ENCODE data around the gene PGA3. TPM values are rescaled to one million over a fixed set of nuclear protein-coding genes. Genes with fewer than 3 reads are reported as not detected.
"Not testable (repeated sequence)": the region's sequence is repeated elsewhere in the genome, so short reads cannot be mapped to it uniquely, and the experiment has no call there.

PGA3 gene
- total RNA-seq, 4 donors from 2014 or later, result 4.3 to 7.9 TPM; not detected in 2

DNA sequence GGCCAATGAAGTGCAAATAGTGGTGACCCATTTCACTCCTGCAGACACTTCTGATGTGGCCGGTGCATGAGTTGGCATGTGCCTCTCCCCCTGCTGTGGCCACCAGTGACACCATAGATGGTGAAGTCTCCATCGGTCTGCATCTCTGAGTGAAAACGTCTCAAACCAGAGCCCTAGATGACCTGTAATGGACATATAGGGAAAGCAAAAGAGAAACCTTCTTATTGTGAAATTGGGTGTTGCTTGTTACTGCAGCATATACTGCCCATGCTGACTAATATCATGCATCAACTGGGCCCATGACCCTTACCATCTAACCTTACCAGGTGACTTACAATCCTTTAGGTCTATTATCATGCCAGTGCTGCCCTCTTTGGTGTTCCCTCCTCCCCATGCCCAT is 30.4 kb upstream of the PGA3 start:
- 92 to 97% methylated on average over 3 of the region's 3 CpGs for WGBS, 2 donors
- no peaks in the 10 kb centered on the region for H3K36me3 ChIP-seq
- H3K27ac ChIP-seq, result no peak overlapping the region
- no peaks in the 10 kb centered on the region for H3K27me3 ChIP-seq
- TF ChIP-seq, protein P1, sequence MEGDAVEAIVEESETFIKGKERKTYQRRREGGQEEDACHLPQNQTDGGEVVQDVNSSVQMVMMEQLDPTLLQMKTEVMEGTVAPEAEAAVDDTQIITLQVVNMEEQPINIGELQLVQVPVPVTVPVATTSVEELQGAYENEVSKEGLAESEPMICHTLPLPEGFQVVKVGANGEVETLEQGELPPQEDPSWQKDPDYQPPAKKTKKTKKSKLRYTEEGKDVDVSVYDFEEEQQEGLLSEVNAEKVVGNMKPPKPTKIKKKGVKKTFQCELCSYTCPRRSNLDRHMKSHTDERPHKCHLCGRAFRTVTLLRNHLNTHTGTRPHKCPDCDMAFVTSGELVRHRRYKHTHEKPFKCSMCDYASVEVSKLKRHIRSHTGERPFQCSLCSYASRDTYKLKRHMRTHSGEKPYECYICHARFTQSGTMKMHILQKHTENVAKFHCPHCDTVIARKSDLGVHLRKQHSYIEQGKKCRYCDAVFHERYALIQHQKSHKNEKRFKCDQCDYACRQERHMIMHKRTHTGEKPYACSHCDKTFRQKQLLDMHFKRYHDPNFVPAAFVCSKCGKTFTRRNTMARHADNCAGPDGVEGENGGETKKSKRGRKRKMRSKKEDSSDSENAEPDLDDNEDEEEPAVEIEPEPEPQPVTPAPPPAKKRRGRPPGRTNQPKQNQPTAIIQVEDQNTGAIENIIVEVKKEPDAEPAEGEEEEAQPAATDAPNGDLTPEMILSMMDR (IDR thresholded peaks at IDR 0.05), result no peak
- TF ChIP-seq POLR2A (IDR thresholded peaks at IDR 0.05), result no peak
- H3K4me3 ChIP-seq (replicated peaks in 1 of 3), result no peak overlapping the region
- H3K9me3 ChIP-seq, result no peaks in the 10 kb centered on the region
- intact Hi-C loops (cut with DNase I), result no loop called here
- no peaks in the 10 kb centered on the region for H3K4me1 ChIP-seq
- DNase-seq, result no peak

DNA sequence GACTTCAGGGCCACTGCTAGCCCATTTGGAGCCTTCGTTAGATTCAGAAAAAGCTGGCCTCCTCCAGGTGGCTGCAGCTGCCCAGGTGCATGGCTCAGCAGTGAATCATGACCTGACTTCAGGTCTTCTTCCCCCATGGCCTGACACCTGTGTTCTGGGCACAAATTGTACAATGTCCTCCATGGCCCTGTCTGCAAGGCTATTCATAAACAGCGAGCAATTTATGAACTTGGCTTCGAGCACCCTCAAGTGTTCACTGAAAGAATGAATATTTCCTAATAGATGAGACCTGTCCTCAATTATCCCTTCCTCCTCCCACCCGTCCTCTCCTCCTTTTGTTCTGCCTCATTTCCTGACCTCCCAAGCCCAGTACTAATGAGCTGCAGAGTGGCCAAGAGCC is 29.9 kb upstream of the PGA3 start:
- WGBS, 2 donors, result 87 to 90% methylated on average over 4 of the region's 4 CpGs
- Histone ChIP-seq H3K27me3 (no peaks in the 10 kb centered on the region), H3K27ac (no peak overlapping the region), H3K9me3 (no peaks in the 10 kb centered on the region), H3K36me3 (no peaks in the 10 kb centered on the region), H3K4me3 (replicated peaks in 1 of 3) (no peak overlapping the region), H3K4me1 (no peaks in the 10 kb centered on the region)
- no peak for TF ChIP-seq POLR2A (IDR thresholded peaks at IDR 0.05)
- TF ChIP-seq, protein P1 (IDR thresholded peaks at IDR 0.05), result no peak
- intact Hi-C loops (cut with DNase I), result no loop called here
- no peak for DNase-seq

DNA sequence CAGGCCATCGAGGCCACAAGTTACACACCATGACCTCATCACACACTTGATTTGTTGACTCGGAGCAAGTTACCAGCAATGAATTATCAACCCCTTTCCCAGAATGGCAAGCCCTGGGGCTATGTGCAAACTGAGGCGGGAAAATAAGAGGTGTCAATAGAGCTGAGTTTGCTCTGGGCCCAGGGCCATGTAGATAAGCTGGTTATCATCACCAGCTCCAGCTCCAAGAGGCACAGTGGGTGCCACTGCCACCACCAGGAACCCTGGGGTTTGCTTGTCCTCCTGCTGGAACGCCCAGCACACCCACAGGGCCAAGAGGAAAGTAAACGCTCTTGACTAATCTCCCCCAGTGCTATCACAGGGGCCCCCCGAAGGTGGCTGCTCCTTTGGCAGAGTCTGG is 29.0 kb upstream of the PGA3 start:
- Histone ChIP-seq H3K27me3 (no peaks in the 10 kb centered on the region), H3K4me3 (replicated peaks in 1 of 3) (no peak overlapping the region), H3K27ac (no peak overlapping the region), H3K36me3 (no peaks in the 10 kb centered on the region), H3K9me3 (no peaks in the 10 kb centered on the region), H3K4me1 (no peaks in the 10 kb centered on the region)
- TF ChIP-seq, protein P1 (IDR thresholded peaks at IDR 0.05), result no peak
- TF ChIP-seq POLR2A (IDR thresholded peaks at IDR 0.05), result no peak
- DNase-seq, result no peak
- WGBS, 2 donors, result 67 to 83% methylated on average over 5 to 6 of the region's 6 CpGs
- intact Hi-C loops (cut with DNase I), result no loop called here

DNA sequence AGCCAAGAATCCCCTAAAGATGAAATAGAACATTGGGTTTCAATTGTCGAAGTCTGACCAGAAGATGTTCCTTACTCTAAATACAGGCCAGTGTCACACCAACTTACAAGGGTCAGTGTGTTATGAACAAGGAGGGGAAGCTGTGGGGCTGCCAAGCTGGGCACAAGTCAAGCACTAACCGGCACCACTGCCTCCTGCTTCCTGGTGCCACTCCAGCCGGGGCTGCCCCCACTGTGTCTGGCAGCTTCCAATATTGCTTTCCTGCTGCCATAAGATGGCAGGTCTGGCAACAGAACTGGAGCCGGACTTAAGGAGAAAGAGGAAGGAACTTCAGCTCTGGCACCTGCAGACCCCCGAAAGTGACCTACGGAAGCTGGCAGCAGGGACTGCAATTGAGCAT is 28.4 kb upstream of the PGA3 start:
- H3K27ac ChIP-seq, result no peak overlapping the region
- H3K4me3 ChIP-seq (replicated peaks in 1 of 3), result no peak overlapping the region
- intact Hi-C loops (cut with DNase I), result no loop called here
- no peaks in the 10 kb centered on the region for H3K36me3 ChIP-seq
- 77% methylated on average over 6 of the region's 6 CpGs for WGBS, 2 donors
- no peak for DNase-seq
- TF ChIP-seq POLR2A (IDR thresholded peaks at IDR 0.05), result no peak
- TF ChIP-seq, protein P1 (IDR thresholded peaks at IDR 0.05), result no peak
- no peaks in the 10 kb centered on the region for H3K4me1 ChIP-seq
- no peaks in the 10 kb centered on the region for H3K27me3 ChIP-seq
- no peaks in the 10 kb centered on the region for H3K9me3 ChIP-seq

DNA sequence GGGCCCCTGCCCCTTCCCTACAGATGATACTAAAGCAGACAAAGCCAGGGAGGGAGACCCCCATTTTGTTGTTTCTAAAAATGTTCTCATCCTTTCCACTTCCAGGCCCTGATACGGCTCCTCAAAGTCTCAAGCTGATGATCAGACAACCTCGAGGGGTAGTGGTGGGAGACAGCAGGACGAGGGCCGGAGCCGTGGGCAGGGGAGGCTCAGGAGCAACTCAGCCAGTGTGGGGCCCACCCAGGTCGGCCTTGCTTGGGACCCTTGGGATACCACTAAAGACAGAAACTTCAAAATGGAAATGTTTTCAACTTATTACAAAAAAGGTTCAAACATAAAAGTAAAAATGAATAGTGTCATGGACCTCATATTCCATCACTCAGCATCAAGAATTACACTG is 26.9 kb upstream of the PGA3 start:
- Histone ChIP-seq H3K4me1 (no peaks in the 10 kb centered on the region), H3K9me3 (no peaks in the 10 kb centered on the region), H3K27ac (no peak overlapping the region), H3K27me3 (no peaks in the 10 kb centered on the region), H3K4me3 (replicated peaks in 1 of 3) (no peak overlapping the region), H3K36me3 (no peaks in the 10 kb centered on the region)
- TF ChIP-seq, protein P1 (IDR thresholded peaks at IDR 0.05), result no peak
- no peak for TF ChIP-seq POLR2A (IDR thresholded peaks at IDR 0.05)
- no peak for DNase-seq
- intact Hi-C loops (cut with DNase I), result no loop called here
- 54 to 60% methylated on average over 6 of the region's 6 CpGs for WGBS, 2 donors

DNA sequence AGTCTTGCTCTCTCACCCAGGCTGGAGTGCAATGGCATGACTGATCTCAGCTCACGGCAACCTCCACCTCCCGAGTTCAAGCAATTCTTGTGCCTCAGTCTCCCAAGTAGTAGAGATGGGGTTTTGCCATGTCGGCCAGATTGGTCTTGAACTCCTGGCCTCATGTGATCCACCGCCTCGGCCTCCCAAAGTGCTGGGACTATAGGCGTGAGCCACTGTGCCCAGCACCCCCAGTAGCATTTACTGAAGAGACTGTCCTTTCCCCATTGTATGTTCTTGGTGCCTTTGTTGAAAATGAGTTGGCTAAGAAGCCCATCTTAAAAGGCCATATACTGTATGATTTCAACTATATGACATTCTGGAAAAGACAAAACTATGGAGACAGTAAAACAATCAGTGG is 23.1 kb upstream of the PGA3 start:
- WGBS, 2 donors, result 85 to 93% methylated on average over 6 of the region's 6 CpGs
- DNase-seq; H3K27ac ChIP-seq; H3K4me1 ChIP-seq; intact Hi-C loops (cut with DNase I); H3K9me3 ChIP-seq; H3K4me3 ChIP-seq (replicated peaks in 1 of 3); H3K27me3 ChIP-seq; H3K36me3 ChIP-seq: not testable (repeated sequence)

Measured in thyroid gland (tissue), 4 donors.